H1 (cell line): Measurements from ENCODE around the gene ITGAE. TPM values are rescaled to one million over a fixed set of nuclear protein-coding genes. Genes with fewer than 3 reads are reported as not detected.

Experiments
- CHD2 ChIP-seq: IDR thresholded peaks from 2 replicates; pipeline ENCODE4 v1.6.1; 2012; ENCODE audit warnings: low read length, improper control_type of control experiment
- CREB1 ChIP-seq: IDR thresholded peaks from 2 replicates; pipeline ENCODE4 v1.6.1; 2012; ENCODE audit warnings: inconsistent platforms
- EZH2 ChIP-seq: fragments of 200-600 bp; sonication (generic); IDR thresholded peaks from 2 replicates; pipeline ENCODE4 v1.7.1; 2012; ENCODE audit warnings: low read depth, mild to moderate bottlenecking, moderate library complexity, low read length, inconsistent platforms; ENCODE audit not compliant: severe bottlenecking
- HDAC2 ChIP-seq, 2 experiments: fragments of 300-600 bp in 1 of 2; sonication (generic) in 1 of 2; IDR thresholded peaks; 2 replicates each; pipeline ENCODE4 v1.6.1; 2011 to 2012; ENCODE audit warnings: low read depth in 2 of 2, low read length in 2 of 2, mild to moderate bottlenecking in 2 of 2, moderate library complexity in 2 of 2, borderline replicate concordance in 1 of 2, inconsistent platforms in 1 of 2
- PHF8 ChIP-seq: fragments of 200-600 bp; sonication (generic); conservative IDR thresholded peaks from 2 replicates; pipeline ENCODE4 v1.7.1; 2012; ENCODE audit warnings: low read depth, mild to moderate bottlenecking, inconsistent platforms, low read length, moderate library complexity
- TAF1 ChIP-seq: IDR thresholded peaks from 2 replicates; pipeline ENCODE4 v1.6.1; 2011; ENCODE audit warnings: mild to moderate bottlenecking, low read depth, low read length
- YY1 ChIP-seq: IDR thresholded peaks from 2 replicates; pipeline ENCODE4 v1.6.1; 2011; ENCODE audit warnings: low read depth, mild to moderate bottlenecking, low read length
- polyA plus RNA-seq, 7 experiments: library from polyadenylated mRNA; depleted of rRNA in 3 of 7; stranded (reverse) in 5 of 7; unstranded in 2 of 7; fragments of >200 nt in 5 of 7; fragments of 200-250 nt in 2 of 7; gene quantifications; 1 replicate in 5 of 7; 2 replicates in 1 of 7; 4 replicates in 1 of 7; pipeline versions ENCODE4 v1.2.1 to v1.2.3, GENCODE V29; 2011 to 2013; ENCODE audit warnings: missing spikeins in 2 of 7, mixed read lengths in 2 of 7
- total RNA-seq: library from RNA; stranded (reverse); fragmentation: NEBNext Ultra II Directional; extraction: Animal tissue kit (Norgen Biotek cat#: 25700); gene quantifications from 2 replicates; pipeline ENCODE4 v1.2.1, GENCODE V29; 2021
- TF ChIP-seq, protein P1 (sequence below): fragments of 300-600 bp; sonication (generic); IDR thresholded peaks from 2 replicates; pipeline ENCODE4 v1.7.1; 2012; ENCODE audit warnings: low read length, moderate library complexity, mild to moderate bottlenecking, inconsistent platforms; ENCODE audit not compliant: insufficient replicate concordance
- TF ChIP-seq, protein P2 (sequence below): IDR thresholded peaks from 2 replicates; pipeline ENCODE4 v1.6.1; 2011; ENCODE audit warnings: low read length, improper control_type of control experiment

ITGAE gene
- total and polyA plus RNA-seq, 2 of the 8 experiments (the other 6 are each of a cell fraction or from before 2014, with no cell fraction given): 23.2 to 43.1 TPM

DNA sequence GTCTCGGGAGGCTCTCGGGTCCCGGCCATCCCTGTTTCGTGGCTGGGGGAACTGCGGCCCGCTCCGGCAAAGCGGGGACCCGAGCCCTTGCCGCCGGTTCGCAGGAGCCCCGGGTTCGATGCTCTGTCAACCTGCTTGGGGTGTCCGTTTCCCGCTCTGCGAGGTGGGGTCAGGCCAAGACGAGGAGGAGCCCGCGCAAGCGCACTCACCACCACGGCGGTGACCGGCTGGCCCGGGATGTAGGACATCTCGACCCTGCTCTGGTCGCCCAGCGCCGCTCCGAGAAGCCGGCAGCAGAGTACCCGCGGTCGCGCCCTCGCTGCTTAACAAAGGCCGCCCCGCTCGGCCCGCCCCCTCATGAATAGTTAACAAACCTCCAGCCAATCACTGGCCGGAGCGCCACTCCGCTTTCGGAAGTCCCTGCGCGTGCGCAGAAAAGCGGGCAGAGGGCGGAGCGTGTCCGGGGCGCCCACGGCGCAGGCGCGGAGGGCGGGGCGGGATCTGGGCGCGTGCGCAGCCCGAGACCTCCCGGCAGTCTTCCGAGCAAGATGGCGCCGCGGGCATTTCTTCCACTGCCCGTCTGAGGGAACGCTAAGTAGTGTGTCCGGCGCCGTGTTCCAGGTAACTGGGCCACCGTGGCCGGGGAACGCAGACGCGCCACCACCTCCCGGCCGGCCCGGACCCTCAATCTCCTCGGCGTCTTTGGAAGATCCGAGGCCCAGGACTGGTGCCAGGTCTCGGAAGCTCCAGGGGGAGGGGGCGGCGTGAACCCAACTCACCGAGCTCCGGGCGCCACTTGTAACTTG is 132.5 kb downstream of the ITGAE start, which contains the start of the genes EMC6 and TAX1BP3 (continued):
- TF ChIP-seq, protein P1, sequence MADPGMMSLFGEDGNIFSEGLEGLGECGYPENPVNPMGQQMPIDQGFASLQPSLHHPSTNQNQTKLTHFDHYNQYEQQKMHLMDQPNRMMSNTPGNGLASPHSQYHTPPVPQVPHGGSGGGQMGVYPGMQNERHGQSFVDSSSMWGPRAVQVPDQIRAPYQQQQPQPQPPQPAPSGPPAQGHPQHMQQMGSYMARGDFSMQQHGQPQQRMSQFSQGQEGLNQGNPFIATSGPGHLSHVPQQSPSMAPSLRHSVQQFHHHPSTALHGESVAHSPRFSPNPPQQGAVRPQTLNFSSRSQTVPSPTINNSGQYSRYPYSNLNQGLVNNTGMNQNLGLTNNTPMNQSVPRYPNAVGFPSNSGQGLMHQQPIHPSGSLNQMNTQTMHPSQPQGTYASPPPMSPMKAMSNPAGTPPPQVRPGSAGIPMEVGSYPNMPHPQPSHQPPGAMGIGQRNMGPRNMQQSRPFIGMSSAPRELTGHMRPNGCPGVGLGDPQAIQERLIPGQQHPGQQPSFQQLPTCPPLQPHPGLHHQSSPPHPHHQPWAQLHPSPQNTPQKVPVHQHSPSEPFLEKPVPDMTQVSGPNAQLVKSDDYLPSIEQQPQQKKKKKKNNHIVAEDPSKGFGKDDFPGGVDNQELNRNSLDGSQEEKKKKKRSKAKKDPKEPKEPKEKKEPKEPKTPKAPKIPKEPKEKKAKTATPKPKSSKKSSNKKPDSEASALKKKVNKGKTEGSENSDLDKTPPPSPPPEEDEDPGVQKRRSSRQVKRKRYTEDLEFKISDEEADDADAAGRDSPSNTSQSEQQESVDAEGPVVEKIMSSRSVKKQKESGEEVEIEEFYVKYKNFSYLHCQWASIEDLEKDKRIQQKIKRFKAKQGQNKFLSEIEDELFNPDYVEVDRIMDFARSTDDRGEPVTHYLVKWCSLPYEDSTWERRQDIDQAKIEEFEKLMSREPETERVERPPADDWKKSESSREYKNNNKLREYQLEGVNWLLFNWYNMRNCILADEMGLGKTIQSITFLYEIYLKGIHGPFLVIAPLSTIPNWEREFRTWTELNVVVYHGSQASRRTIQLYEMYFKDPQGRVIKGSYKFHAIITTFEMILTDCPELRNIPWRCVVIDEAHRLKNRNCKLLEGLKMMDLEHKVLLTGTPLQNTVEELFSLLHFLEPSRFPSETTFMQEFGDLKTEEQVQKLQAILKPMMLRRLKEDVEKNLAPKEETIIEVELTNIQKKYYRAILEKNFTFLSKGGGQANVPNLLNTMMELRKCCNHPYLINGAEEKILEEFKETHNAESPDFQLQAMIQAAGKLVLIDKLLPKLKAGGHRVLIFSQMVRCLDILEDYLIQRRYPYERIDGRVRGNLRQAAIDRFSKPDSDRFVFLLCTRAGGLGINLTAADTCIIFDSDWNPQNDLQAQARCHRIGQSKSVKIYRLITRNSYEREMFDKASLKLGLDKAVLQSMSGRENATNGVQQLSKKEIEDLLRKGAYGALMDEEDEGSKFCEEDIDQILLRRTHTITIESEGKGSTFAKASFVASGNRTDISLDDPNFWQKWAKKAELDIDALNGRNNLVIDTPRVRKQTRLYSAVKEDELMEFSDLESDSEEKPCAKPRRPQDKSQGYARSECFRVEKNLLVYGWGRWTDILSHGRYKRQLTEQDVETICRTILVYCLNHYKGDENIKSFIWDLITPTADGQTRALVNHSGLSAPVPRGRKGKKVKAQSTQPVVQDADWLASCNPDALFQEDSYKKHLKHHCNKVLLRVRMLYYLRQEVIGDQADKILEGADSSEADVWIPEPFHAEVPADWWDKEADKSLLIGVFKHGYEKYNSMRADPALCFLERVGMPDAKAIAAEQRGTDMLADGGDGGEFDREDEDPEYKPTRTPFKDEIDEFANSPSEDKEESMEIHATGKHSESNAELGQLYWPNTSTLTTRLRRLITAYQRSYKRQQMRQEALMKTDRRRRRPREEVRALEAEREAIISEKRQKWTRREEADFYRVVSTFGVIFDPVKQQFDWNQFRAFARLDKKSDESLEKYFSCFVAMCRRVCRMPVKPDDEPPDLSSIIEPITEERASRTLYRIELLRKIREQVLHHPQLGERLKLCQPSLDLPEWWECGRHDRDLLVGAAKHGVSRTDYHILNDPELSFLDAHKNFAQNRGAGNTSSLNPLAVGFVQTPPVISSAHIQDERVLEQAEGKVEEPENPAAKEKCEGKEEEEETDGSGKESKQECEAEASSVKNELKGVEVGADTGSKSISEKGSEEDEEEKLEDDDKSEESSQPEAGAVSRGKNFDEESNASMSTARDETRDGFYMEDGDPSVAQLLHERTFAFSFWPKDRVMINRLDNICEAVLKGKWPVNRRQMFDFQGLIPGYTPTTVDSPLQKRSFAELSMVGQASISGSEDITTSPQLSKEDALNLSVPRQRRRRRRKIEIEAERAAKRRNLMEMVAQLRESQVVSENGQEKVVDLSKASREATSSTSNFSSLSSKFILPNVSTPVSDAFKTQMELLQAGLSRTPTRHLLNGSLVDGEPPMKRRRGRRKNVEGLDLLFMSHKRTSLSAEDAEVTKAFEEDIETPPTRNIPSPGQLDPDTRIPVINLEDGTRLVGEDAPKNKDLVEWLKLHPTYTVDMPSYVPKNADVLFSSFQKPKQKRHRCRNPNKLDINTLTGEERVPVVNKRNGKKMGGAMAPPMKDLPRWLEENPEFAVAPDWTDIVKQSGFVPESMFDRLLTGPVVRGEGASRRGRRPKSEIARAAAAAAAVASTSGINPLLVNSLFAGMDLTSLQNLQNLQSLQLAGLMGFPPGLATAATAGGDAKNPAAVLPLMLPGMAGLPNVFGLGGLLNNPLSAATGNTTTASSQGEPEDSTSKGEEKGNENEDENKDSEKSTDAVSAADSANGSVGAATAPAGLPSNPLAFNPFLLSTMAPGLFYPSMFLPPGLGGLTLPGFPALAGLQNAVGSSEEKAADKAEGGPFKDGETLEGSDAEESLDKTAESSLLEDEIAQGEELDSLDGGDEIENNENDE: no peak
- TF ChIP-seq, protein P2, sequence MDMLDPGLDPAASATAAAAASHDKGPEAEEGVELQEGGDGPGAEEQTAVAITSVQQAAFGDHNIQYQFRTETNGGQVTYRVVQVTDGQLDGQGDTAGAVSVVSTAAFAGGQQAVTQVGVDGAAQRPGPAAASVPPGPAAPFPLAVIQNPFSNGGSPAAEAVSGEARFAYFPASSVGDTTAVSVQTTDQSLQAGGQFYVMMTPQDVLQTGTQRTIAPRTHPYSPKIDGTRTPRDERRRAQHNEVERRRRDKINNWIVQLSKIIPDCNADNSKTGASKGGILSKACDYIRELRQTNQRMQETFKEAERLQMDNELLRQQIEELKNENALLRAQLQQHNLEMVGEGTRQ: no peak
- TF ChIP-seq YY1: peak; percentile 97
- TF ChIP-seq HDAC2 (IDR thresholded peaks at IDR 0.05; ENCODE audit: borderline replicate concordance in 1 of 2, low read depth in 2 of 2, low read length in 2 of 2): no peak
- peak; percentile 92 for TF ChIP-seq PHF8
- TF ChIP-seq CHD2: no peak
- peak; percentile 43; the same call in 1 of the 2 replicates for TF ChIP-seq CREB1
- no peak for TF ChIP-seq EZH2
- peak; percentile 98 for TF ChIP-seq TAF1
